ENCODE measurements around the gene UCHL3.
A peak's percentile ranks its signal among the peaks of the same experiment; 100 is the strongest.

UCHL3 gene

GRCh38 chr13:75633285-75633684 is 83.7 kb downstream of the UCHL3 start:
- DNase-seq, result no peak

GRCh38 chr13:75635101-75635827 is 85.7 kb downstream of the UCHL3 start:
- no peak for DNase-seq

DNA sequence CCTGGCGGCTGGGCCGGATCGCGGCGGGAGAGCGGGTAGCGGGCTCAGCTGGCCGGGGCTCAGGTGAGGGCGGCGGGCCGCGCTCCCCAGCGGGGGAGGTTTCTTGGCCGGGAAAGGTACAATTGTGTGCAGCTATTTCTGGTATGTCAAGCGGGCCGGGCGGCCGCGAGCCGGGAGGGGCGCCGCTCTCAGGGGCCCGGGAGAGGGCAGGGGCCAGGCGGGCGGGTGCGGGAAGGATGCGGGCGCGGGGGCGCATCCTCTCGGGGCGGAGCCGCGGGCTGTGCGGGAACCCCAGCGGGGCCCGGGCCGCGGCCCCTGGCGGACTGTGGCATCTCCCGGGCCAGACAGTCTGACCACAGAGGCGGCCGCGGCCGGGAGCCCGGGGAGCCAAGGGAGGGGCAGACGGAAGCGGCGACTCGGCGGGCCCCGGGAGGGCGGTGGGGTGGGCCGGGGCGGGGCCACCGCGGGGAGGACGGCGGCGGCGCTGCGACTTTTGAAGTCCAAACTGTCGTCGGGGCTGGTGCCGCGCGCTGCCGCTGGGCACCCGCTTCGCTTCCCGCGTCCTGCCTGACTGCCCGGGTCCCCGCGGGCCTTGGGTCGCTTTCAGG is 86.3 kb downstream of the UCHL3 start, which contains the start of gene LMO7:
Gene LMO7 (plus strand): TSS at position 503 of the 608 bp plus-strand sequence. CDS start 328 bp downstream, outside the sequence.
- DNase-seq, result peak; percentile 4 to 31

- DNase-seq, result peak in 1 of 2 experiments; percentile 31
These were observed 87.0 kb downstream of the UCHL3 start for GRCh38 chr13:75636436-75637180.

- DNase-seq, result no peak
These were observed 87.7 kb downstream of the UCHL3 start for GRCh38 chr13:75637181-75637750.

- no peak for DNase-seq
These were observed 89.9 kb downstream of the UCHL3 start for GRCh38 chr13:75639454-75639853.

- no peak for DNase-seq
These were observed 91.4 kb downstream of the UCHL3 start for GRCh38 chr13:75641026-75641425.

DNA sequence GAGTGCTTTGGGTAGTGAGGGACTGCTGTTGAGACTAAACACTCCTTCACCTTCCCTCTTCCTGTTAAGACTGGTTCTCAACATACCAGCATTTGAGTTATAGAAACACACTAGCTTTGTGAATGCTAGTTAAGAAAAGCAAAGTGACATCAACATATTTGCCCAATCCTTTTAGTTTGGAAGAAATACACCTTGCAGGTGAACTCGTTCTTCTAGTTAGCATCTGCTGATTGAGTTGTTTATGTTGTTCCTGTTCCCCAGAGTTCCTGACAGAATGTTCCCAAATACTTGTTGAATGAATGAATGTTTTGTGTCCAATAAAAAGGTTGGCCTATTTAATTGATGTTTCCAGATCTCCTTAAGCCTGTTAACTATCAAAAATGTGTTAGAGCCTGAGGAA is 93.6 kb downstream of the UCHL3 start:
- DNase-seq, result no peak

DNA sequence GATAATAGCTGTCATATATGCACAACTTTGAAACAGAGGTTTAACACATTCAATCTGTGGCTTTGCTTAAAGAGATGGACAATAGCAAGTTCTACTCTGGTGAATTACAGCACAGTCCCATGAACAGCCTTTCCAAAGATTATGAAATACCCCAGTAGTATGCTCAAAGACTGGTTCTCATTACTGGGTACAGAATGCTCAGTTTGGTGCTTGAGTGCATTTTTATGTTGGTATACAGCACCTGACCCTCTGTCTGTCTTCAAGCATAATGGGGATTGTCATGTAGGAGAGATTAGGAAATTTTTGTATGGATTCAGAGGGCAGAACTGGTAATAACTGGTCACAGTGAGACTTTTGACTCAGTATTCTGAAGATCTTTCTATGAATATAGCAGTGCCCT is 94.1 kb downstream of the UCHL3 start:
- DNase-seq, result no peak

GRCh38 chr13:75645141-75645540 is 95.5 kb downstream of the UCHL3 start:
- no peak for DNase-seq

- DNase-seq, result no peak
These were observed 97.7 kb downstream of the UCHL3 start for GRCh38 chr13:75647126-75647784.

DNA sequence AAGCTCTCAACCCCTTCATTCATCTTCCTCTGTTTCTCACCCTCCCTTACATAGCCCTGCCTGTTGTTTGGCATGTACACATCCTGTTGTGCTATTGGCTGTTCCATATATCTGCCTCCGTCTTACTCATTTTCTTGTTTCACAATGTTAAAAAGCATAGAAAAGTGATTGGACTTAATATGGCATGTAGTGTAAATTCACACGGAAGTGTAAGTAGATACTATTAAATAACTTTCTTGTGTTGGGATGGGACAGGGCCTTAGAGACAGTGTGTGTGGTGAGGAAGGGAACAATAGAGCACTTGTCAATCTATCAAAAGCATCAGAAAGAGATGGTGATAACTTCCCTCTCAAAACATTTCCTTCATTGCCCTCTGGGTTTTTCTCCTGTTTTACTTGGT is 98.9 kb downstream of the UCHL3 start:
- DNase-seq, result no peak

- DNase-seq, result no peak
These were observed 101.4 kb downstream of the UCHL3 start for GRCh38 chr13:75651013-75651412.

DNA sequence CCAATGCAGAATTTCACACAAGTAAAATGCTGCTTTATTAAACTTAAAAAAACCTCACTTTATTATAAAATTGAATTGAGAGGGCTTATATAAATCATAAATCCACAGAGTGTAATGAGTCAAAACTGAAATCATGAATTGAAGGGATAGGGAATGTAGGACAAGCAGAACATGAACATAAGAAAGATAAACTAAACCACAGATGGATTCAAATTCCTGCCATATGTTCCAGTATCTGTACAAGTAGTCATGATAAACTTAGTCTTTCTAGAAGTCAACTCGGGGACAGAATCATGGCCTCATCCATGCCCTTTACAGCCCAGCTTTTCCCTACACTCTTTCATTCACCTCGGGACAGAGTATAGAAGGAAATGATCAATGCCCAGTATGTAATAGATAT is 103.1 kb downstream of the UCHL3 start:
- no peak for DNase-seq
